ENCODE results near the gene TNPO2. TPM values are rescaled to one million over a fixed set of nuclear protein-coding genes. Genes with fewer than 3 reads are reported as not detected.

The TNPO2 gene
- total RNA-seq, 1 experiment from 2014 or later: 89.5 TPM

- no TSS peak for BruUV-seq (replicated peaks)
- intact Hi-C loops (cut with micrococcal nuclease): no loop called here
- ChIA-PET POLR2A (interaction anchor here (0.9 to 5.1 kb wide), 3 partner anchors 9 to 28 kb away, joined by 4 to 43 read pairs (median 5); partner anchors contain the start of genes GET3, TNPO2 and TRIR), CTCF (interaction anchor here (0.6 to 2.3 kb wide), 7 partner anchors 10 to 179 kb away, joined by 3 to 15 read pairs (median 8); no protein-coding TSS in a partner anchor)
- TF ChIP-seq CTCF (IDR thresholded peaks at IDR 0.05; ENCODE audit: unreplicated experiment): no peak
- peak within 1 kb of the TSS; percentile 58 for H3K4me3 Mint-ChIP-seq (ENCODE audit: unreplicated experiment)
- H3K27me3 Mint-ChIP-seq (ENCODE audit: insufficient read depth, unreplicated experiment): no peaks in the 10 kb centered on the region
- H3K36me3 Mint-ChIP-seq (ENCODE audit: insufficient read depth, unreplicated experiment): peaks cover 18% of the 10 kb centered on the region
- DNase-seq (ENCODE audit: unreplicated experiment): no peak
- peak within 1 kb of the TSS; percentile 76 for H3K27ac Mint-ChIP-seq (ENCODE audit: low read depth, unreplicated experiment)
- peaks cover 24% of the 10 kb centered on the region for H3K4me1 Mint-ChIP-seq (ENCODE audit: insufficient read depth, unreplicated experiment)
- no peaks in the 10 kb centered on the region for H3K9me3 Mint-ChIP-seq (ENCODE audit: unreplicated experiment)
Observed at GRCh38 chr19:12751635-12752034, 27.9 kb upstream of the TNPO2 start, which contains the start of gene BEST2. BEST2 (plus strand) TSS chr19:12751791; CDS start chr19:12752593, 802 bp downstream.

GRCh38 chr19:12750851-12751250 is 27.1 kb upstream of the TNPO2 start:
- DNase-seq (ENCODE audit: unreplicated experiment): no peak
- H3K9me3 Mint-ChIP-seq (ENCODE audit: unreplicated experiment): no peaks in the 10 kb centered on the region
- H3K27ac Mint-ChIP-seq (ENCODE audit: low read depth, unreplicated experiment): peak overlapping the region; percentile 76
- H3K27me3 Mint-ChIP-seq (ENCODE audit: insufficient read depth, unreplicated experiment): no peaks in the 10 kb centered on the region
- H3K4me3 Mint-ChIP-seq (ENCODE audit: unreplicated experiment): peak overlapping the region; percentile 58
- peaks cover 24% of the 10 kb centered on the region for H3K4me1 Mint-ChIP-seq (ENCODE audit: insufficient read depth, unreplicated experiment)
- POLR2A ChIA-PET: interaction anchor here (1.0 to 5.1 kb wide), 6 partner anchors 8 to 42 kb away, joined by 3 to 43 read pairs (median 8); partner anchors contain the start of genes GET3 and TRIR
- no peak for TF ChIP-seq CTCF (IDR thresholded peaks at IDR 0.05; ENCODE audit: unreplicated experiment)
- CTCF ChIA-PET: interaction anchor here (0.6 to 2.2 kb wide), 8 partner anchors 9 to 97 kb away, joined by 3 to 14 read pairs (median 5); partner anchors contain the start of gene GET3
- BruUV-seq (replicated peaks): no TSS peak
- intact Hi-C loops (cut with micrococcal nuclease): no loop called here
- H3K36me3 Mint-ChIP-seq (ENCODE audit: insufficient read depth, unreplicated experiment): peaks cover 23% of the 10 kb centered on the region

GRCh38 chr19:12749938-12750521 is 26.3 kb upstream of the TNPO2 start:
- peak; percentile 42 for DNase-seq (ENCODE audit: unreplicated experiment)

More at GRCh38 chr19:12749938-12750521, 26.3 kb upstream of the TNPO2 start:
- H3K9me3 Mint-ChIP-seq (ENCODE audit: unreplicated experiment): no peaks in the 10 kb centered on the region
- ChIA-PET CTCF (interaction anchor here (0.8 to 2.2 kb wide), 9 partner anchors 9 to 232 kb away, joined by 3 to 14 read pairs (median 4); partner anchors contain the start of gene GET3), POLR2A (interaction anchor here (0.6 to 5.1 kb wide), 13 partner anchors 9 to 43 kb away, joined by 3 to 43 read pairs (median 4); partner anchors contain the start of genes GET3, JUNB, TNPO2 and TRIR)
- H3K4me1 Mint-ChIP-seq (ENCODE audit: insufficient read depth, unreplicated experiment): peaks cover 24% of the 10 kb centered on the region
- peak overlapping the region; percentile 58 for H3K4me3 Mint-ChIP-seq (ENCODE audit: unreplicated experiment)
- H3K27me3 Mint-ChIP-seq (ENCODE audit: insufficient read depth, unreplicated experiment): no peaks in the 10 kb centered on the region
- TF ChIP-seq CTCF (IDR thresholded peaks at IDR 0.05; ENCODE audit: unreplicated experiment): no peak
- H3K27ac Mint-ChIP-seq (ENCODE audit: low read depth, unreplicated experiment): peak overlapping the region; percentile 76
- no TSS peak for BruUV-seq (replicated peaks)
- intact Hi-C loops (cut with micrococcal nuclease): no loop called here
- peaks cover 30% of the 10 kb centered on the region for H3K36me3 Mint-ChIP-seq (ENCODE audit: insufficient read depth, unreplicated experiment)

Measured in MCF 10A (cell line).